DND-41 (cell line): ENCODE data around the gene INO80D.

Experiments
- ATAC-seq: fragments of 200-7000 bp; cut with Tn5 transposase; 3 replicates; pipeline ENCODE4 v1.9.1; 2021; ENCODE audit warnings: low read depth; ENCODE audit not compliant: insufficient read depth
- DNase-seq: peaks from one replicate; pipeline ENCODE4 v3.0.0-alpha.2; 2020
- H2AFZ ChIP-seq: 2 replicates; pipeline ENCODE4 v1.6.0; 2012; ENCODE audit warnings: low read depth, low read length
- H3K27ac ChIP-seq: 2 replicates; pipeline ENCODE4 v1.5.1; 2012; ENCODE audit warnings: low read length, inconsistent platforms
- H3K27me3 ChIP-seq: fragments of 200-600 bp; sonication (generic); 2 replicates; pipeline ENCODE4 v1.6.0; 2012; ENCODE audit warnings: low read length, mild to moderate bottlenecking, inconsistent platforms; ENCODE audit not compliant: insufficient read depth, poor library complexity
- H3K36me3 ChIP-seq: 2 replicates; pipeline ENCODE4 v1.5.1; 2012; ENCODE audit warnings: low read length, inconsistent platforms; ENCODE audit not compliant: insufficient read depth
- H3K4me1 ChIP-seq: 2 replicates; pipeline ENCODE4 v1.5.1; 2012; ENCODE audit warnings: mild to moderate bottlenecking, low read length; ENCODE audit not compliant: insufficient read depth
- H3K4me2 ChIP-seq: 2 replicates; pipeline ENCODE4 v1.6.0; 2012; ENCODE audit warnings: mild to moderate bottlenecking, moderate library complexity, low read length, inconsistent platforms; ENCODE audit not compliant: insufficient read depth
- H3K4me3 ChIP-seq, 2 experiments: fragments of 200-600 bp in 1 of 2; shearing (Covaris generic) in 1 of 2; 2 replicates each; pipeline ENCODE4 v1.5.1; 2012 to 2016; ENCODE audit warnings: inconsistent platforms in 2 of 2, low read length in 2 of 2, mild to moderate bottlenecking in 2 of 2, low read depth in 1 of 2, moderate library complexity in 1 of 2
- H3K79me2 ChIP-seq: 2 replicates; pipeline ENCODE4 v1.6.0; 2012; ENCODE audit warnings: low read length, inconsistent platforms; ENCODE audit not compliant: insufficient read depth
- H3K9ac ChIP-seq: 2 replicates; pipeline ENCODE4 v1.6.0; 2012; ENCODE audit warnings: low read depth, mild to moderate bottlenecking, inconsistent platforms, low read length, moderate library complexity
- H3K9me3 ChIP-seq: 2 replicates; pipeline ENCODE4 v1.5.1; 2012; ENCODE audit warnings: low read length, moderate library complexity, mild to moderate bottlenecking, inconsistent platforms; ENCODE audit not compliant: insufficient read depth, severe bottlenecking
- H4K20me1 ChIP-seq: 2 replicates; pipeline ENCODE4 v1.6.0; 2012; ENCODE audit warnings: low read length; ENCODE audit not compliant: insufficient read depth
- EZH2 ChIP-seq: IDR thresholded peaks from 3 replicates; pipeline ENCODE4 v1.6.1; 2012; ENCODE audit warnings: borderline replicate concordance, low read depth, mild to moderate bottlenecking, moderate library complexity, low read length, inconsistent platforms; ENCODE audit not compliant: severe bottlenecking
- TF ChIP-seq, protein P1 (sequence below): IDR thresholded peaks from 2 replicates; pipeline ENCODE4 v1.5.1; 2012; ENCODE audit warnings: borderline replicate concordance, low read length, moderate library complexity, mild to moderate bottlenecking; ENCODE audit not compliant: poor library complexity, severe bottlenecking; ENCODE audit errors: extremely low read depth

Gene INO80D

DNA sequence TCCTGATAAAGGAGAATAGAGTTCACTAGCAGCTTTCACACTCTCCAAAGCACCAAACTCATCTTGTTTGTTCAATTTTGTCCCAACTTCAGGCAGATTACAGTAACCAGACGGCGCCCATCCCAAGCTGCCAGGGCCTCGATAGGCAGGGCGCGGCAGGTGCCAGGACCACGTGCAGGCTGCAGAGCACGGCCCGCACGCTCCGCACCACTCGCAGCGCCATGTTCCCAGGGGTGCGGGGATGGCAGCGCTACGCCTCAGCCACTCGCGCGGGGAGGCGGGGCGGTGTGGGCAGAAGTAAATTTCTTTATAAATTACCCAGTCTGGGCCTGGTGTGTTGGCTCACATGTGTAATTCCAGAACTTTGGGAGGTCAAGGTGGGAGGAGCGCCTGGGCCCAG, 30.3 kb upstream of the INO80D start:
- no peak for TF ChIP-seq EZH2
- TF ChIP-seq, protein P1, sequence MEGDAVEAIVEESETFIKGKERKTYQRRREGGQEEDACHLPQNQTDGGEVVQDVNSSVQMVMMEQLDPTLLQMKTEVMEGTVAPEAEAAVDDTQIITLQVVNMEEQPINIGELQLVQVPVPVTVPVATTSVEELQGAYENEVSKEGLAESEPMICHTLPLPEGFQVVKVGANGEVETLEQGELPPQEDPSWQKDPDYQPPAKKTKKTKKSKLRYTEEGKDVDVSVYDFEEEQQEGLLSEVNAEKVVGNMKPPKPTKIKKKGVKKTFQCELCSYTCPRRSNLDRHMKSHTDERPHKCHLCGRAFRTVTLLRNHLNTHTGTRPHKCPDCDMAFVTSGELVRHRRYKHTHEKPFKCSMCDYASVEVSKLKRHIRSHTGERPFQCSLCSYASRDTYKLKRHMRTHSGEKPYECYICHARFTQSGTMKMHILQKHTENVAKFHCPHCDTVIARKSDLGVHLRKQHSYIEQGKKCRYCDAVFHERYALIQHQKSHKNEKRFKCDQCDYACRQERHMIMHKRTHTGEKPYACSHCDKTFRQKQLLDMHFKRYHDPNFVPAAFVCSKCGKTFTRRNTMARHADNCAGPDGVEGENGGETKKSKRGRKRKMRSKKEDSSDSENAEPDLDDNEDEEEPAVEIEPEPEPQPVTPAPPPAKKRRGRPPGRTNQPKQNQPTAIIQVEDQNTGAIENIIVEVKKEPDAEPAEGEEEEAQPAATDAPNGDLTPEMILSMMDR = no peak
- no peak overlapping the region for H3K4me2 ChIP-seq
- H4K20me1 ChIP-seq = no peaks in the 10 kb centered on the region
- H3K36me3 ChIP-seq = peaks cover 23% of the 10 kb centered on the region
- H3K79me2 ChIP-seq = no peaks in the 10 kb centered on the region
- no peak overlapping the region for H2AFZ ChIP-seq
- no peak overlapping the region for H3K27ac ChIP-seq
- no peak overlapping the region for H3K9ac ChIP-seq
- H3K4me3 ChIP-seq = no peak overlapping the region
- DNase-seq = no peak
- no peaks in the 10 kb centered on the region for H3K9me3 ChIP-seq
- no peaks in the 10 kb centered on the region for H3K4me1 ChIP-seq
- ATAC-seq = no peak
- H3K27me3 ChIP-seq = no peaks in the 10 kb centered on the region

DNA sequence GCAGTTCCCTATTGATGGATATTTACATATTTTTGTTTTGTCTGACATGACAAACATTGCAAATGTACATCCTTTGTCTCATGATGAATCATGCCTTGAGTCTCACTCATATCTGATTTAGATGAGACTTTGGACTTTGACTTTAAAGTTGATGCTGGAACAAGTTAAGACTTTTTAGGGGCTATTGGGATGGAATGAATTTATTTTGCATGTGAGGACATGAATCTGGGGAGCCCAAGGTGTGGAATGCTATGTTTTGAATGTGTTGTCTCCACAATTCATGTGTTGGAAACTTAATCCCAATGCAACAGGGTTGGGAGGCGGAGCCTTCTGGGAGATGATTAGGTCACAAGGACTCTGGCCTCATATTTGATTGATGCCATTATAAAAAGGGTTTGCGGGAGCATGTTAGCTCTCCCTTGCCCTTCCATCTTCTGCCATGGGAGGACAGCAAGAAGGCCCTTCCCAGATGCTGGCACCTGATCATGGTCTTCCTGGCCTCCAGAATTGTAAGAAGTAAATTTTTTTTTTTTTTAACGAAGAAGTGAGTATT, 29.1 kb upstream of the INO80D start:
- Histone ChIP-seq H3K4me3 (no peak overlapping the region), H4K20me1 (no peaks in the 10 kb centered on the region), H2AFZ (no peak overlapping the region), H3K4me2 (no peak overlapping the region), H3K36me3 (peaks cover 12% of the 10 kb centered on the region; the same call in 1 of the 2 replicates), H3K27me3 (no peaks in the 10 kb centered on the region), H3K9ac (no peak overlapping the region), H3K27ac (no peak overlapping the region), H3K9me3 (no peaks in the 10 kb centered on the region), H3K4me1 (no peaks in the 10 kb centered on the region), H3K79me2 (no peaks in the 10 kb centered on the region)
- no peak for DNase-seq
- ATAC-seq = no peak
- TF ChIP-seq EZH2 = no peak

DNA sequence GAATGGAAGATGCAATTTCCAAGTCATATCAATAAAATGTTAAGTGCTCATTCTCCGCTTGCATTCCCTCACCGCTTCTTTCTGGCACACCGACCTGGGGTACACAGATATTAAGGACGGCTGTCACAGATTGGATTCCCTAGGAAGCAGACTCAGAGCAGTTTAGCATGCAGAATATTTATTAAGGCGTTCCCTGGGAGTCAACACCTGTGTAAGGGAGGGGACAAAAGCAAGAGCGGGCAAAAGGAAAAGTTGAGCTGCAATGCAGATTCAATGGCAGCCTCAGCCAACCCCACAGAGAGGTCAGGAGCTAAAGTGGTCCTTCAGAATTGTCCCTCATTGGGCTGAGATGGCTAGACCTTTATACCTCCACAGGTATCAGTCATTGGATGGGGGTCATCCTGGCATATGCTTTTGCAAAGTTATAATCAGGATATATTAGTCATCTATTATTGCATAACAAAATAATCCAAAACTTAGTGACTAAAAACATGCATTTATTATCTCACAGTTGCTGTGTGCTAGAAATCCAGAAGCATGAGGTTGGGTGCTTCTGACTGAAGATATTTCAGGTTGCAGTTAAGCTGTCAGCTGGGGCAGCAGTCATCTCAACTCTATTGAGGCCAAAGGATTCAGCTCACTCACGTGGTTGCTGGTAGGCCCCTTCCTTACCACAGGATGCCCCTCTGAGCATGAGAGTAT, 27.0 kb upstream of the INO80D start:
- ATAC-seq = peak; percentile 40; the same call in 1 of the 3 replicates
- no peak overlapping the region for H3K4me2 ChIP-seq
- H3K4me3 ChIP-seq = no peak overlapping the region
- H3K9me3 ChIP-seq = no peaks in the 10 kb centered on the region
- no peaks in the 10 kb centered on the region for H3K79me2 ChIP-seq
- no peak overlapping the region for H3K27ac ChIP-seq
- H3K27me3 ChIP-seq = no peaks in the 10 kb centered on the region
- H2AFZ ChIP-seq = no peak overlapping the region
- peaks cover 7% of the 10 kb centered on the region; the same call in 1 of the 2 replicates for H3K36me3 ChIP-seq
- no peaks in the 10 kb centered on the region for H3K4me1 ChIP-seq
- no peak overlapping the region for H3K9ac ChIP-seq
- TF ChIP-seq, protein P1 = no peak
- no peak for TF ChIP-seq EZH2
- no peaks in the 10 kb centered on the region for H4K20me1 ChIP-seq
- no peak for DNase-seq

DNA sequence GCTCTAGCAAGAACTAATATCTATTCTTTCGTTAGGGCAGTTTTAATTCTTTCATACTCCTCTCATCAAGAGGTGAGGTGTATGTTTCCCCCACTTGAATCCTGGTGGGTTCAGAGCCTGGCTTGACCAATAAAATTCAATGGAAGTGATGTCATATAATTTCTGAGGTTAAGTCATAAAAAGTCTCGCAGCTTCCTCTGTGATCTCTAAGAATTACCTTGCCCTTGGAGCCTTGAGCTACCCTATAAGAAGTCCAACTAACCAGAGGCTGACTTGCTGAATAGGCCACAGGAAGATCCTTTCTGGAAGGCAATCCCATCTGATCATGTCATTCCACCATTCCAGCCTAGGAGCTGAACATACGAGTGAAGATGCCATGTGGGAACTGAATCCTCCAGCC, 26.1 kb upstream of the INO80D start:
- Histone ChIP-seq H3K4me3 (no peak overlapping the region), H3K36me3 (peaks cover 2% of the 10 kb centered on the region; the same call in 1 of the 2 replicates), H3K27me3 (no peaks in the 10 kb centered on the region), H4K20me1 (no peaks in the 10 kb centered on the region), H3K9me3 (no peaks in the 10 kb centered on the region), H3K9ac (no peak overlapping the region), H3K79me2 (no peaks in the 10 kb centered on the region), H3K4me2 (no peak overlapping the region), H2AFZ (no peak overlapping the region), H3K27ac (no peak overlapping the region), H3K4me1 (no peaks in the 10 kb centered on the region)
- TF ChIP-seq, protein P1 = no peak
- no peak for TF ChIP-seq EZH2
- ATAC-seq (no peak), DNase-seq (no peak)
